Measurements from ENCODE around the gene PLK2. TPM values are rescaled to one million over a fixed set of nuclear protein-coding genes. Genes with fewer than 3 reads are reported as not detected.

PLK2 gene
- total and polyA plus RNA-seq, 7 donors = 4.0 to 23.3 (median 7.2) TPM

- intact Hi-C loops (cut with DNase I) = no loop called here
- no peak for TF ChIP-seq CTCF (IDR thresholded peaks at IDR 0.05)
- Histone ChIP-seq H3K9me3 (no peaks in the 10 kb centered on the region), H3K27me3 (ENCODE audit: insufficient read depth in 3 of 3, low read length in 2 of 3) (peaks cover 0 to 5% (median 3%) of the 10 kb centered on the region in 3 donors), H3K4me1 (no peaks in the 10 kb centered on the region), H3K4me3 (no peak overlapping the region), H3K36me3 (ENCODE audit: insufficient read depth in 1 of 2, low read depth in 1 of 2) (no peaks in the 10 kb centered on the region), H3K27ac (no peak overlapping the region)
- WGBS, 3 donors = 17 to 32% (median 19%) methylated on average over 1 of the region's 1 CpG
- no peak for DNase-seq
- ATAC-seq = no peak
Observed at GRCh38 chr5:58477760-58478376, 18.0 kb upstream of the PLK2 start.

GRCh38 chr5:58475404-58475803, 15.5 kb upstream of the PLK2 start:
- Histone ChIP-seq H3K4me1 (no peaks in the 10 kb centered on the region), H3K27ac (no peak overlapping the region), H3K27me3 (ENCODE audit: insufficient read depth in 3 of 3, low read length in 2 of 3) (peaks cover 0 to 1% (median 0%) of the 10 kb centered on the region in 3 donors), H3K9me3 (no peaks in the 10 kb centered on the region), H3K4me3 (no peak overlapping the region), H3K36me3 (ENCODE audit: insufficient read depth in 1 of 2, low read depth in 1 of 2) (no peaks in the 10 kb centered on the region)
- 68 to 94% (median 84%) methylated on average over 3 of the region's 3 CpGs for WGBS, 3 donors
- ATAC-seq = no peak
- DNase-seq = no peak
- intact Hi-C loops (cut with DNase I) = no loop called here
- no peak for TF ChIP-seq CTCF (IDR thresholded peaks at IDR 0.05)

- ATAC-seq = no peak
- intact Hi-C loops (cut with DNase I) = loop anchor here in 1 of 2 donors (10.0 kb wide), 1 partner anchor 1565 kb away; the partner anchor contains the start of gene SETD9
- Histone ChIP-seq H3K4me3 (no peak overlapping the region), H3K27me3 (ENCODE audit: insufficient read depth in 3 of 3, low read length in 2 of 3) (peaks cover 0 to under 1% (median 0%) of the 10 kb centered on the region in 3 donors), H3K4me1 (no peaks in the 10 kb centered on the region), H3K27ac (no peak overlapping the region), H3K36me3 (ENCODE audit: insufficient read depth in 1 of 2, low read depth in 1 of 2) (no peaks in the 10 kb centered on the region), H3K9me3 (no peaks in the 10 kb centered on the region)
- no peak for TF ChIP-seq CTCF (IDR thresholded peaks at IDR 0.05)
- no peak for DNase-seq
- 79 to 83% (median 82%) methylated on average over 2 of the region's 2 CpGs for WGBS, 3 donors
Observed at GRCh38 chr5:58469896-58470295, 10.0 kb upstream of the PLK2 start.

GRCh38 chr5:58466939-58467338, 7.1 kb upstream of the PLK2 start:
- ATAC-seq (no peak), DNase-seq (no peak)
- Histone ChIP-seq H3K4me1 (peaks cover 3% of the 10 kb centered on the region), H3K27ac (no peak overlapping the region), H3K9me3 (no peaks in the 10 kb centered on the region), H3K36me3 (ENCODE audit: insufficient read depth in 1 of 2, low read depth in 1 of 2) (no peaks in the 10 kb centered on the region), H3K27me3 (ENCODE audit: insufficient read depth in 3 of 3, low read length in 2 of 3) (no peaks in the 10 kb centered on the region), H3K4me3 (no peak overlapping the region)
- no peak for TF ChIP-seq CTCF (IDR thresholded peaks at IDR 0.05)
- intact Hi-C loops (cut with DNase I) = loop anchor here in 1 of 2 donors (10.0 kb wide), 1 partner anchor 1562 kb away; the partner anchor contains the start of gene SETD9
- 37 to 48% (median 43%) methylated on average over 4 of the region's 4 CpGs for WGBS, 3 donors
